ENCODE measurements around the gene C3orf22. TPM values are rescaled to one million over a fixed set of nuclear protein-coding genes. Genes with fewer than 3 reads are reported as not detected.

The C3orf22 gene
- total RNA-seq, 1 experiment from 2014 or later, result not detected

GRCh38 chr3:126546549-126547239 lies 12.0 kb downstream of the C3orf22 start:
- DNase-seq (ENCODE audit: low read depth), result no peak
- in situ Hi-C loops (cut with HindIII; ENCODE audit: low pct_unique_long_range_greater_than_20kb, low sequenced_read_pairs), result no loop called here

DNA sequence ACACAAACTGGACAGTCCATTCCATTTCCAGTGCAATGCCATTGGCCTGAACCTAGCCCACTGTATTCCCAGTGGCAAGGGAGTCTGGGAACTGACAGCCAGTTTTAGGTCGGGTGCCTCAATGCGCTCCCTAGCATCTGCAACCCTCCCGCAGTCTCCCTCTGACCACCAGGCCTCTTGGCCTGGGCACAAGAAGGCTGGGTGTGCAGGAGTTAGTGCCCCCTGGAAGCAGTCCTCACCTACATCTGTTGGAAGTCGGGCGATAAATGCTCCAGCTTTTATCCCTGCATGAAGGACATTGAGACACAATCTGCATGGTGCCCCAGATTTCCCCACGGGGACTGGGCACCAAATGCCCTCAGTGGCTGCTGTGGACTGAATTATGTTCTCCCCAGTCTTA lies 12.7 kb downstream of the C3orf22 start:
- in situ Hi-C loops (cut with HindIII; ENCODE audit: low pct_unique_long_range_greater_than_20kb, low sequenced_read_pairs), result no loop called here
- no peak for DNase-seq (ENCODE audit: low read depth)

GRCh38 chr3:126545544-126545943 lies 13.2 kb downstream of the C3orf22 start:
- in situ Hi-C loops (cut with HindIII; ENCODE audit: low pct_unique_long_range_greater_than_20kb, low sequenced_read_pairs), result no loop called here
- no peak for DNase-seq (ENCODE audit: low read depth)

DNA sequence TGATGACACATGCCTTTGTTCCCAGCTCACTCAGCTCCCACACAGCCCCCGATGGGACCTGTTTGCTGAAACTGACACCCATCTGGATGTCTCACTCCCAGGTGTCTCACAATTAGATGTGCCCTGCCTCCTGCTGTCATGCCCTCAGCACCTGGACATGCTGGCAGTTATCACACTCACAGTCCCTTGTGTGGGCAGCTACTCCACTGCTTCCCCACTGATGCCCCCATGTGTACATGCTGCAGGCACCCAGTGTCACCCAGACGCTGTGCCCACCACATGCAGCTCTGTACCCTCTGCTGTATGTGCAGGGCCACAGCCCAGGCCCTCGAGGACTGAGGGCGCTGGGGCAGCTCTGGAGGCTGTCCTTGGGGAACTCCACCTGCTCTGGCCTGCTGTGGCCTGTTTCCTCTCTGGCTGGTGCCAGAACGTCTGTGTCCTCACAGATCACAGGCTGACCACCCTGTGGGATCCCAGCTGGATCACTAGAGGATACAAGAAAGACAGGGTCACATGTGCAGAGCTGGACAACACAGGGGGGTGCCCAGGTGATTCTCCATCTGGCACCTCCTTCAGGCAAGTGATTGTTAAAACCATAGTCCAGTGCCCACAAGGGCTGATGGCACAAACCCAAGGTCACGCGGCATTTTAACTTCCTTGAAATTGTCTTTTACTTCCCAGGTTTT lies 14.0 kb downstream of the C3orf22 start:
- in situ Hi-C loops (cut with HindIII; ENCODE audit: low pct_unique_long_range_greater_than_20kb, low sequenced_read_pairs), result no loop called here
- no peak for DNase-seq (ENCODE audit: low read depth)

DNA sequence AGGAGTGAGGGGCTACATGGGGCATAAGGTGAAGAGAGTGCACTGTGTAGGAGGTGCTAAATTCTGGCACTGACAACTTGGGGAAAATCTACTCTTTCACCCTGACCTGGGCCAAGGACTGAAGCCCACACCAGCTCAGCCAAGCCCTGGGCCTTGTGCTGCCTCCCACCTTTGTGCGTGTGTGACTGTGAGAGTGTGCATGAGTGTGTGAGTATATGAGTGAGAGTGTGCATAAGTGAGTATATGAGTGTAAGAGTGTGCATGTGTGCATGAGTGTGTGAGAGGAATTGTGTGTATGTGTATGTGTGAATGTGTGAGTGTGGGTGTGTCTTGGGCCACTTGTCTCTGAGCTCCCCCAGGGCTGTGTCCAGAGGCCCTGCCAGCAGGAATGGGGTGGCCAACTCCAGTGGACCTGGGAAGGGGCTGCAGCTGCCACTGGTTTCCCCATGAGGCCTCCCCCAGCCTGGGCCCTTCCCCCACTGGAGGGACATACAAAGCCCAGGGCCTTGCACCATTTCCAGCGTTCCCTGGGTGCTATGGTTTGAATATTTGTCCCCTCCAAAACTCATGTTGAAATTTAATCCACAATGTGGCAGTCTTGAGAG lies 15.2 kb downstream of the C3orf22 start:
- DNase-seq (ENCODE audit: low read depth), result no peak
- in situ Hi-C loops (cut with HindIII; ENCODE audit: low pct_unique_long_range_greater_than_20kb, low sequenced_read_pairs), result no loop called here

GRCh38 chr3:126542340-126543241 lies 16.1 kb downstream of the C3orf22 start:
- in situ Hi-C loops (cut with HindIII; ENCODE audit: low pct_unique_long_range_greater_than_20kb, low sequenced_read_pairs), result no loop called here
- no peak for DNase-seq (ENCODE audit: low read depth)

- DNase-seq (ENCODE audit: low read depth), result no peak
- in situ Hi-C loops (cut with HindIII; ENCODE audit: low pct_unique_long_range_greater_than_20kb, low sequenced_read_pairs), result no loop called here
These were observed 16.9 kb downstream of the C3orf22 start for GRCh38 chr3:126541628-126542339.

- no peak for DNase-seq (ENCODE audit: low read depth)
- in situ Hi-C loops (cut with HindIII; ENCODE audit: low pct_unique_long_range_greater_than_20kb, low sequenced_read_pairs), result no loop called here
These were observed 17.6 kb downstream of the C3orf22 start for GRCh38 chr3:126540951-126541627.

DNA sequence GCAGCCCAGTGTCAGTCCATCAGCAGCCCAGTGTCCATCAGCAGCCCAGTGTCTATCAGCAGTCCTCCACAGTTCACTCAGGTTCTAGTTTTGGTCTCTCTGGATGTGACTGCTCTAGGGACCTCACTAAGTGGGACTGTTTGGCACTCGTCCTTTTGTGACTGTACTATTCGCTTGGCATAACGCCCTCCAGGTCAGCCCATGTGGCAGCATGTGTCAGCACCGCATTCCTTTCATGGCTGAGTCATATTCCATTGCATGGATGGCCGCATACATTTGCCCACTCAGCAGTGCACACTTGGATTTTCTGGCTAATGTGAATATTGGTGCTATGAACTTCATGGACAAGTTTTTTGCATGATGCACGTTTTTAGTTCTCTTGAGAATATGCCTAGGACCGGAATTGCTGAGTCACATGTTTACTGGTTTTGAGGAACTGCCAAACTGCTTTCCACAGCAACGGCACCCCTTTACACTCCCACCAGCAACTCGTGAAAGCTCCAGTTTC lies 18.3 kb downstream of the C3orf22 start:
- in situ Hi-C loops (cut with HindIII; ENCODE audit: low pct_unique_long_range_greater_than_20kb, low sequenced_read_pairs), result no loop called here
- peak; percentile 68 for DNase-seq (ENCODE audit: low read depth)

DNA sequence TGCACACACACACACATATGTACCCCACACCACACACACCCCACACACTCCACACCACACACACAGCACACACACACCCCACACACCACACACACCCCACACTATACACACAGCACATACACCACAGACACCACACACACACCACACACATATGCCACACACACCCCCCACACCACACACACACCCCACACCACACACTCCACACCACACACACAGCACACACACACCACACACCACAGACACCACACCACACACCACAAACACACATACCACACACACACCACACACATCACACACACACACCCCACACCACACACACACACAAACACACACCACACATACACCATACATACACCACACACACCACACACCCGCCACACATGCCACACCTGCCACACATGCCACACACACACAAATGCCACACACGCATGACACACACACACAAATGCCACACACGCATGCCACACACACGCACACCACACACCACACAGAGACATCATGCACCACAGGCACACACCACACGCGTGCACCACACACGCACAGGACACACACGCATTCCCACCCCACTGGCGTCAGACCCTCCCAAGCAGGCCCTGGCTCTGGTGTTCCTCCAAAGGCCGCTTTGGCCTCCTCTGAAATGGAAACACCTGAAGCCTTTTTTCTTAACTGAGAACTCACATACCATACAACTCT lies 19.0 kb downstream of the C3orf22 start:
- in situ Hi-C loops (cut with HindIII; ENCODE audit: low pct_unique_long_range_greater_than_20kb, low sequenced_read_pairs), result no loop called here
- DNase-seq (ENCODE audit: low read depth), result no peak

GRCh38 chr3:126538966-126539365 lies 19.8 kb downstream of the C3orf22 start:
- in situ Hi-C loops (cut with HindIII; ENCODE audit: low pct_unique_long_range_greater_than_20kb, low sequenced_read_pairs), result no loop called here
- no peak for DNase-seq (ENCODE audit: low read depth)

- DNase-seq (ENCODE audit: low read depth), result no peak
- in situ Hi-C loops (cut with HindIII; ENCODE audit: low pct_unique_long_range_greater_than_20kb, low sequenced_read_pairs), result no loop called here
These were observed 20.4 kb downstream of the C3orf22 start for GRCh38 chr3:126538316-126538715.

- in situ Hi-C loops (cut with HindIII; ENCODE audit: low pct_unique_long_range_greater_than_20kb, low sequenced_read_pairs), result no loop called here
- no peak for DNase-seq (ENCODE audit: low read depth)
These were observed 20.9 kb downstream of the C3orf22 start for GRCh38 chr3:126537730-126538281.

DNA sequence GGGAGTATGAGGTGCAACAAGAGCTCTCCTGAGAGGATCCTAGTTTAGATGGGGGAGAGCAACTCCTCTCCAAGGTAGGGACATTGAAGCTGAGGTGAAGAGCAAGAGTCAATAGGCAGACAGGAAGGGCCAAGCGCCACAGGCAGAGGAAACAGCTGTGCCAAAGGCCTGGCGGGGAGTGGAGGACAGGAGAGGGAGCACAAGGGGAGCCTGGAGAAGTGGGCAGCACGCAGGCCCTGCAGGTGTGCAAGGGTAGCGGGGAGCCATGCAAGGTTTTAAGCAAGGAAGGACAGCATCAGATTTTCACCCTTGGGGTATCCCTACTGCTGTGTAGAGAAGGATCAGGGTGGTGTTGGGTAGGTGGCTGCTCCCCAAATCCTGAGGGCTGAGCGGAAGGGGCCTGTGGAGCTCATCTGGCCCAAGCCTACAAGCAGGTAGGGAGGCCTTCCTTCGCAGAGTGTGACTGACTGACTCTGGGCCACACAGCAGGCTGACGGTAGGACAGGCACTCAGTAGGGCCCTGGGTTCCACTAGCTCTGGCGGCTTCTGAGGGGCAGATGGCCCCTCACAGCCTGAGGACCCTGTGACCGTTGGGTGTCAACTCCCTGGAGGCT lies 21.5 kb downstream of the C3orf22 start:
- DNase-seq (ENCODE audit: low read depth), result no peak
- in situ Hi-C loops (cut with HindIII; ENCODE audit: low pct_unique_long_range_greater_than_20kb, low sequenced_read_pairs), result no loop called here

DNA sequence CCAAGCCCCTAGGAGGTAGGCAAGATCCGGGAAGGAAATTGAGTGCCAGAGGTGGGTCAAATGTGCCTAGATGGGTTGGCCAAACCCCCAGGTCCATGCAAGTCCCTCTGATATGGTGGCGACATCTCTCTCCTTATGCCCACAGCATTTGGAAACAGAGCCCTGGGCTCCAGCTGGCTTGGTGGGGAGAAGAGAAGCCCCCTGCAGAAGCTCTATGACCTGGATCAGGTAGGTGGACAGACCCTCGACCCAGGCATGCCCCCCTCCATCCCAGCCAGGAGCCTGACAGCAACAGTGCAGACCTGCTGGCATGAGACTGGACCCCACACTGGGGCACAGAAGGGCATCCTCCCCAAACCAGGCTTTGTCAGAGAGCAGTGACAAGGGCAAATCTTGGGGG lies 22.6 kb downstream of the C3orf22 start:
- in situ Hi-C loops (cut with HindIII; ENCODE audit: low pct_unique_long_range_greater_than_20kb, low sequenced_read_pairs), result no loop called here
- no peak for DNase-seq (ENCODE audit: low read depth)

DNA sequence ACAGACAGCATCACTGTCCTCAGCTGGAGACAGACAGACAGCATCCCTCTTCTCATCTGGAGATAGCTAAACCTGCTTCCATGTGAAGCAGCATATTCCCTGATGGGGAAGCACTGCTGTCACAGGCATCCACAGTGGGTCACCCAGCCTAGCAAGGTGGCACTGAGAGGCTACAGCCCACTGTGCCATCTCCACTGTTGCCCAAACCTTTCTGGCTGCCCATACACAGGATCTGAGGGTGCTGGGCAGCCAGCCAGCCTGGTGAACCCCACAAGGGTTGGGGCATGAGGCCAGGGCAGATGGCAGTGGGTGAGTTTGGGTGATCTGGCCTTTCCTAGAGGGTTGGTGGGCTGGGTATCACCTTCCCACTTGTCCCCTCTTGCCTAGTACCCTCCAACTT lies 23.1 kb downstream of the C3orf22 start:
- in situ Hi-C loops (cut with HindIII; ENCODE audit: low pct_unique_long_range_greater_than_20kb, low sequenced_read_pairs), result no loop called here
- no peak for DNase-seq (ENCODE audit: low read depth)

Data from Caki2 (cell line).